ENCODE results near the gene GUCY1A1.

DNA sequence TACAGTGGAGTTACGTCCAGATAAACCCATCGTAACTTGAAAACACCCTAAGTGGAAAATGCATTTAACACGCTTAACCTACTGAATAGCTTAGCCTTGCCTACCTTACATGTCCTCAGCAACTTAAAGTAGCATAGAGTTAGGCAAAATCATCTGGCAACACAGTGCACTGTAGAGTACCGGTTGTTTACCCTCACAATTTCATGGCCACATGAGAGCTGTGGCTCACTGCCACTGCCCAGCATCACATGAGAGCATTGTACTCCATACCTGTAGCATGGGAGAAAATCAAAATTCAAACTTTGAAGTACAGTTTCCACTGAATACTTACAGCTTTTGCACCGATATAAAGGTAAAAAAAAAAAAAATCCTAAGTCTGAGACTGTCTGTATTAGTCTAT, 40.6 kb downstream of the GUCY1A1 start:
- no peak for TF ChIP-seq EZH2 (IDR thresholded peaks at IDR 0.05; ENCODE audit: borderline replicate concordance, low read length)
- TF ChIP-seq, protein P1, sequence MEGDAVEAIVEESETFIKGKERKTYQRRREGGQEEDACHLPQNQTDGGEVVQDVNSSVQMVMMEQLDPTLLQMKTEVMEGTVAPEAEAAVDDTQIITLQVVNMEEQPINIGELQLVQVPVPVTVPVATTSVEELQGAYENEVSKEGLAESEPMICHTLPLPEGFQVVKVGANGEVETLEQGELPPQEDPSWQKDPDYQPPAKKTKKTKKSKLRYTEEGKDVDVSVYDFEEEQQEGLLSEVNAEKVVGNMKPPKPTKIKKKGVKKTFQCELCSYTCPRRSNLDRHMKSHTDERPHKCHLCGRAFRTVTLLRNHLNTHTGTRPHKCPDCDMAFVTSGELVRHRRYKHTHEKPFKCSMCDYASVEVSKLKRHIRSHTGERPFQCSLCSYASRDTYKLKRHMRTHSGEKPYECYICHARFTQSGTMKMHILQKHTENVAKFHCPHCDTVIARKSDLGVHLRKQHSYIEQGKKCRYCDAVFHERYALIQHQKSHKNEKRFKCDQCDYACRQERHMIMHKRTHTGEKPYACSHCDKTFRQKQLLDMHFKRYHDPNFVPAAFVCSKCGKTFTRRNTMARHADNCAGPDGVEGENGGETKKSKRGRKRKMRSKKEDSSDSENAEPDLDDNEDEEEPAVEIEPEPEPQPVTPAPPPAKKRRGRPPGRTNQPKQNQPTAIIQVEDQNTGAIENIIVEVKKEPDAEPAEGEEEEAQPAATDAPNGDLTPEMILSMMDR (IDR thresholded peaks at IDR 0.05; ENCODE audit: low read length) = no peak
